Stimulated activated CD8-positive, alpha-beta memory T cell treated with anti-CD3 and anti-CD28 coated beads, Interleukin-12 subunit alpha, Interleukin-12 subunit beta, amount 100 ng/mL, for 1 hour (primary cell): ENCODE results near the gene LYZL4.

Experiments
- DNase-seq: peaks from one replicate; pipeline ENCODE4 v3.0.0-alpha.2; 2020; ENCODE audit warnings: low read depth

LYZL4 gene

GRCh38 chr3:42410370-42411131 is at the start of gene LYZL4:
Gene LYZL4, minus strand, starts transcription at chr3:42410610. Its CDS starts 3,359 bp downstream, at chr3:42407251.
- DNase-seq: no peak

GRCh38 chr3:42459151-42459550 is 48.7 kb upstream of the LYZL4 start:
- no peak for DNase-seq

GRCh38 chr3:42456211-42456610 is 45.8 kb upstream of the LYZL4 start:
- no peak for DNase-seq

GRCh38 chr3:42451546-42452230 is 41.3 kb upstream of the LYZL4 start:
- no peak for DNase-seq

- DNase-seq: no peak
These were observed 40.7 kb upstream of the LYZL4 start for GRCh38 chr3:42451116-42451515.

- DNase-seq: no peak
These were observed 40.2 kb upstream of the LYZL4 start for GRCh38 chr3:42450567-42450966.

- no peak for DNase-seq
These were observed 37.1 kb upstream of the LYZL4 start for GRCh38 chr3:42447481-42447880.

- no peak for DNase-seq
These were observed 36.0 kb upstream of the LYZL4 start for GRCh38 chr3:42446111-42447050.

GRCh38 chr3:42443819-42444436 is 33.5 kb upstream of the LYZL4 start:
- DNase-seq: peak; percentile 69

GRCh38 chr3:42443292-42443691 is 32.9 kb upstream of the LYZL4 start:
- DNase-seq: no peak

- DNase-seq: no peak
These were observed 32.2 kb upstream of the LYZL4 start for GRCh38 chr3:42442640-42443039.

GRCh38 chr3:42441791-42442190 is 31.4 kb upstream of the LYZL4 start:
- no peak for DNase-seq

- DNase-seq: no peak
These were observed 30.5 kb upstream of the LYZL4 start for GRCh38 chr3:42440924-42441323.

GRCh38 chr3:42439261-42440115 is 29.1 kb upstream of the LYZL4 start:
- no peak for DNase-seq

GRCh38 chr3:42438758-42439157 is 28.3 kb upstream of the LYZL4 start:
- no peak for DNase-seq

- no peak for DNase-seq
These were observed 27.8 kb upstream of the LYZL4 start for GRCh38 chr3:42438193-42438592.

GRCh38 chr3:42434777-42435380 is 24.5 kb upstream of the LYZL4 start:
- no peak for DNase-seq

GRCh38 chr3:42432485-42432884 is 22.1 kb upstream of the LYZL4 start:
- no peak for DNase-seq

- no peak for DNase-seq
These were observed 20.5 kb upstream of the LYZL4 start for GRCh38 chr3:42430781-42431532.

GRCh38 chr3:42428830-42429229 is 18.4 kb upstream of the LYZL4 start:
- no peak for DNase-seq
